Measurements from ENCODE around the gene CCIN.

Gene CCIN

GRCh38 chr9:36194326-36195000 is 25.3 kb downstream of the CCIN start:
- in situ Hi-C loops (cut with MboI; ENCODE audit: low sequenced_read_pairs, unreplicated experiment) = no loop called here
- no peak for TF ChIP-seq CTCF (IDR thresholded peaks at IDR 0.05; ENCODE audit: borderline replicate concordance, control extremely low read depth, extremely low read depth, insufficient read depth, missing control alignments)
- no peak for DNase-seq (ENCODE audit: low spot score)

- in situ Hi-C loops (cut with MboI; ENCODE audit: low sequenced_read_pairs, unreplicated experiment) = no loop called here
- DNase-seq (ENCODE audit: low spot score) = no peak
- no peak for TF ChIP-seq CTCF (IDR thresholded peaks at IDR 0.05; ENCODE audit: borderline replicate concordance, control extremely low read depth, extremely low read depth, insufficient read depth, missing control alignments)
Observed at GRCh38 chr9:36204906-36205547, 35.8 kb downstream of the CCIN start.

- no peak for TF ChIP-seq CTCF (IDR thresholded peaks at IDR 0.05; ENCODE audit: borderline replicate concordance, control extremely low read depth, extremely low read depth, insufficient read depth, missing control alignments)
- in situ Hi-C loops (cut with MboI; ENCODE audit: low sequenced_read_pairs, unreplicated experiment) = no loop called here
- no peak for DNase-seq (ENCODE audit: low spot score)
Observed at GRCh38 chr9:36207016-36207415, 37.8 kb downstream of the CCIN start.

GRCh38 chr9:36207546-36208012 is 38.4 kb downstream of the CCIN start:
- in situ Hi-C loops (cut with MboI; ENCODE audit: low sequenced_read_pairs, unreplicated experiment) = no loop called here
- no peak for DNase-seq (ENCODE audit: low spot score)
- no peak for TF ChIP-seq CTCF (IDR thresholded peaks at IDR 0.05; ENCODE audit: borderline replicate concordance, control extremely low read depth, extremely low read depth, insufficient read depth, missing control alignments)

GRCh38 chr9:36208521-36209253 is 39.5 kb downstream of the CCIN start:
- DNase-seq (ENCODE audit: low spot score) = no peak
- in situ Hi-C loops (cut with MboI; ENCODE audit: low sequenced_read_pairs, unreplicated experiment) = no loop called here
- TF ChIP-seq CTCF (IDR thresholded peaks at IDR 0.05; ENCODE audit: borderline replicate concordance, control extremely low read depth, extremely low read depth, insufficient read depth, missing control alignments) = no peak

GRCh38 chr9:36210722-36211121 is 41.5 kb downstream of the CCIN start:
- in situ Hi-C loops (cut with MboI; ENCODE audit: low sequenced_read_pairs, unreplicated experiment) = no loop called here
- no peak for TF ChIP-seq CTCF (IDR thresholded peaks at IDR 0.05; ENCODE audit: borderline replicate concordance, control extremely low read depth, extremely low read depth, insufficient read depth, missing control alignments)
- DNase-seq (ENCODE audit: low spot score) = no peak
